ENCODE measurements around the gene ZNF474. TPM values are rescaled to one million over a fixed set of nuclear protein-coding genes. Genes with fewer than 3 reads are reported as not detected.
A peak's percentile ranks its signal among the peaks of the same experiment; 100 is the strongest.

Gene ZNF474
- polyA plus RNA-seq (2013, experiment 1 of 2) = 0.08 TPM
- polyA plus RNA-seq (2013, experiment 2 of 2) = 0.04 TPM

GRCh38 chr5:122129306-122129705, at the start of gene ZNF474:
Gene ZNF474 (plus strand): TSS chr5:122129546. CDS start chr5:122151991, 22,445 bp downstream.
- no peak within 1 kb of the TSS for H3K4me3 ChIP-seq (ENCODE audit: low read length)
- no CpG with 5 or more reads among the region's 4 CpGs for WGBS (ENCODE audit: extremely low coverage, insufficient coverage, low lambda C conversion rate)

GRCh38 chr5:122081541-122081940, 47.8 kb upstream of the ZNF474 start:
- no peak overlapping the region for H3K23ac ChIP-seq (ENCODE audit: low read length)
- no peak overlapping the region for H2BK15ac ChIP-seq (replicated peaks; ENCODE audit: low read depth)
- no peak overlapping the region for H3K4me3 ChIP-seq (ENCODE audit: low read length)
- no peaks in the 10 kb centered on the region for H3K79me1 ChIP-seq (ENCODE audit: low read length)
- no peak overlapping the region for H3K56ac ChIP-seq (ENCODE audit: low read length)
- no peak overlapping the region for H3K18ac ChIP-seq (ENCODE audit: low read length)
- no peaks in the 10 kb centered on the region for H3K4me1 ChIP-seq (ENCODE audit: control insufficient read depth, low read depth, low read length)
- DNase-seq = no peak
- no CpG with 5 or more reads among the region's 2 CpGs for WGBS (ENCODE audit: extremely low coverage, insufficient coverage, low lambda C conversion rate)
- H2BK5ac ChIP-seq (ENCODE audit: low read length) = no peak overlapping the region
- H3K36me3 ChIP-seq (ENCODE audit: control insufficient read depth, insufficient read depth, low read length) = no peaks in the 10 kb centered on the region
- H2BK120ac ChIP-seq (ENCODE audit: low read depth, low read length) = no peak overlapping the region
- no peaks in the 10 kb centered on the region for H3K79me2 ChIP-seq (ENCODE audit: control insufficient read depth, insufficient read depth, low read length)
- no peaks in the 10 kb centered on the region for H3K27me3 ChIP-seq (ENCODE audit: insufficient read depth, low read length, poor library complexity)
- no peak overlapping the region for H3K9ac ChIP-seq (ENCODE audit: low read length)
- no peak overlapping the region for H4K8ac ChIP-seq (ENCODE audit: low read depth, low read length)
- no peak overlapping the region for H2AK5ac ChIP-seq (ENCODE audit: low read length)
- no peak overlapping the region for H3K4ac ChIP-seq (ENCODE audit: low read depth, low read length)
- no peak overlapping the region for H4K5ac ChIP-seq (ENCODE audit: low read length)
- H3K4me2 ChIP-seq (ENCODE audit: low read length) = no peak overlapping the region
- H3K27ac ChIP-seq (ENCODE audit: low read depth, low read length) = no peak overlapping the region

More at GRCh38 chr5:122129306-122129705, at the start of gene ZNF474:
- Histone ChIP-seq H3K79me1 (ENCODE audit: low read length) (no peaks in the 10 kb centered on the region), H3K23ac (ENCODE audit: low read length) (no peak within 1 kb of the TSS), H3K79me2 (ENCODE audit: control insufficient read depth, insufficient read depth, low read length) (no peaks in the 10 kb centered on the region), H4K5ac (ENCODE audit: low read length) (no peak within 1 kb of the TSS), H3K27ac (ENCODE audit: low read depth, low read length) (no peak within 1 kb of the TSS), H3K18ac (ENCODE audit: low read length) (no peak within 1 kb of the TSS), H3K9ac (ENCODE audit: low read length) (no peak within 1 kb of the TSS), H3K4ac (ENCODE audit: low read depth, low read length) (no peak within 1 kb of the TSS), H2AK5ac (ENCODE audit: low read length) (no peak within 1 kb of the TSS), H3K27me3 (ENCODE audit: insufficient read depth, low read length, poor library complexity) (no peaks in the 10 kb centered on the region), H3K56ac (ENCODE audit: low read length) (no peak within 1 kb of the TSS), H2BK15ac (replicated peaks; ENCODE audit: low read depth) (no peak within 1 kb of the TSS), H4K8ac (ENCODE audit: low read depth, low read length) (no peak within 1 kb of the TSS), H3K4me2 (ENCODE audit: low read length) (no peak within 1 kb of the TSS), H3K36me3 (ENCODE audit: control insufficient read depth, insufficient read depth, low read length) (no peaks in the 10 kb centered on the region), H3K4me1 (ENCODE audit: control insufficient read depth, low read depth, low read length) (no peaks in the 10 kb centered on the region), H2BK120ac (ENCODE audit: low read depth, low read length) (no peak within 1 kb of the TSS), H2BK5ac (ENCODE audit: low read length) (no peak within 1 kb of the TSS)
- DNase-seq = peak; percentile 99

GRCh38 chr5:122083535-122083934, 45.8 kb upstream of the ZNF474 start:
- H3K79me2 ChIP-seq (ENCODE audit: control insufficient read depth, insufficient read depth, low read length) = no peaks in the 10 kb centered on the region
- no peak overlapping the region for H4K5ac ChIP-seq (ENCODE audit: low read length)
- H3K36me3 ChIP-seq (ENCODE audit: control insufficient read depth, insufficient read depth, low read length) = no peaks in the 10 kb centered on the region
- no peak overlapping the region for H3K4me2 ChIP-seq (ENCODE audit: low read length)
- H3K4ac ChIP-seq (ENCODE audit: low read depth, low read length) = no peak overlapping the region
- H2BK5ac ChIP-seq (ENCODE audit: low read length) = no peak overlapping the region
- H4K8ac ChIP-seq (ENCODE audit: low read depth, low read length) = no peak overlapping the region
- no peaks in the 10 kb centered on the region for H3K27me3 ChIP-seq (ENCODE audit: insufficient read depth, low read length, poor library complexity)
- H3K79me1 ChIP-seq (ENCODE audit: low read length) = no peaks in the 10 kb centered on the region
- H2BK15ac ChIP-seq (replicated peaks; ENCODE audit: low read depth) = no peak overlapping the region
- no peak for DNase-seq
- H3K23ac ChIP-seq (ENCODE audit: low read length) = no peak overlapping the region
- H3K9ac ChIP-seq (ENCODE audit: low read length) = no peak overlapping the region
- no CpG with 5 or more reads among the region's 1 CpG for WGBS (ENCODE audit: extremely low coverage, insufficient coverage, low lambda C conversion rate)
- H2AK5ac ChIP-seq (ENCODE audit: low read length) = no peak overlapping the region
- no peak overlapping the region for H3K4me3 ChIP-seq (ENCODE audit: low read length)
- H3K56ac ChIP-seq (ENCODE audit: low read length) = no peak overlapping the region
- H2BK120ac ChIP-seq (ENCODE audit: low read depth, low read length) = no peak overlapping the region
- H3K27ac ChIP-seq (ENCODE audit: low read depth, low read length) = no peak overlapping the region
- H3K4me1 ChIP-seq (ENCODE audit: control insufficient read depth, low read depth, low read length) = no peaks in the 10 kb centered on the region
- H3K18ac ChIP-seq (ENCODE audit: low read length) = no peak overlapping the region

- Histone ChIP-seq H3K9ac (ENCODE audit: low read length) (no peak overlapping the region), H4K8ac (ENCODE audit: low read depth, low read length) (no peak overlapping the region), H3K4me3 (ENCODE audit: low read length) (no peak overlapping the region), H2BK5ac (ENCODE audit: low read length) (no peak overlapping the region), H3K79me1 (ENCODE audit: low read length) (no peaks in the 10 kb centered on the region), H3K36me3 (ENCODE audit: control insufficient read depth, insufficient read depth, low read length) (no peaks in the 10 kb centered on the region), H3K27ac (ENCODE audit: low read depth, low read length) (no peak overlapping the region), H3K4me1 (ENCODE audit: control insufficient read depth, low read depth, low read length) (no peaks in the 10 kb centered on the region), H3K27me3 (ENCODE audit: insufficient read depth, low read length, poor library complexity) (no peaks in the 10 kb centered on the region), H3K79me2 (ENCODE audit: control insufficient read depth, insufficient read depth, low read length) (no peaks in the 10 kb centered on the region), H2AK5ac (ENCODE audit: low read length) (no peak overlapping the region), H3K4ac (ENCODE audit: low read depth, low read length) (no peak overlapping the region), H3K56ac (ENCODE audit: low read length) (no peak overlapping the region), H3K18ac (ENCODE audit: low read length) (no peak overlapping the region), H2BK120ac (ENCODE audit: low read depth, low read length) (no peak overlapping the region), H4K5ac (ENCODE audit: low read length) (no peak overlapping the region), H3K23ac (ENCODE audit: low read length) (no peak overlapping the region), H3K4me2 (ENCODE audit: low read length) (no peak overlapping the region), H2BK15ac (replicated peaks; ENCODE audit: low read depth) (no peak overlapping the region)
- DNase-seq = no peak
- no CpG with 5 or more reads among the region's 3 CpGs for WGBS (ENCODE audit: extremely low coverage, insufficient coverage, low lambda C conversion rate)
These were observed 44.3 kb upstream of the ZNF474 start for GRCh38 chr5:122085041-122085440.

- no peak overlapping the region for H3K56ac ChIP-seq (ENCODE audit: low read length)
- H3K4me2 ChIP-seq (ENCODE audit: low read length) = no peak overlapping the region
- H3K4me1 ChIP-seq (ENCODE audit: control insufficient read depth, low read depth, low read length) = no peaks in the 10 kb centered on the region
- WGBS (ENCODE audit: extremely low coverage, insufficient coverage, low lambda C conversion rate) = no CpG with 5 or more reads among the region's 2 CpGs
- DNase-seq = no peak
- no peak overlapping the region for H2BK5ac ChIP-seq (ENCODE audit: low read length)
- H3K4me3 ChIP-seq (ENCODE audit: low read length) = no peak overlapping the region
- H3K18ac ChIP-seq (ENCODE audit: low read length) = no peak overlapping the region
- H2BK15ac ChIP-seq (replicated peaks; ENCODE audit: low read depth) = no peak overlapping the region
- H3K9ac ChIP-seq (ENCODE audit: low read length) = no peak overlapping the region
- no peak overlapping the region for H3K4ac ChIP-seq (ENCODE audit: low read depth, low read length)
- H3K27ac ChIP-seq (ENCODE audit: low read depth, low read length) = no peak overlapping the region
- no peak overlapping the region for H4K8ac ChIP-seq (ENCODE audit: low read depth, low read length)
- H4K5ac ChIP-seq (ENCODE audit: low read length) = no peak overlapping the region
- H3K79me2 ChIP-seq (ENCODE audit: control insufficient read depth, insufficient read depth, low read length) = no peaks in the 10 kb centered on the region
- no peaks in the 10 kb centered on the region for H3K27me3 ChIP-seq (ENCODE audit: insufficient read depth, low read length, poor library complexity)
- no peaks in the 10 kb centered on the region for H3K79me1 ChIP-seq (ENCODE audit: low read length)
- no peak overlapping the region for H3K23ac ChIP-seq (ENCODE audit: low read length)
- no peak overlapping the region for H2AK5ac ChIP-seq (ENCODE audit: low read length)
- H2BK120ac ChIP-seq (ENCODE audit: low read depth, low read length) = no peak overlapping the region
- no peaks in the 10 kb centered on the region for H3K36me3 ChIP-seq (ENCODE audit: control insufficient read depth, insufficient read depth, low read length)
These were observed 40.0 kb upstream of the ZNF474 start for GRCh38 chr5:122089096-122090013.

Data from mesendoderm (in vitro differentiated cells).